GM19240 (cell line): ENCODE measurements around the gene EPHB3.

ENCODE experiments used
- DNase-seq: peaks from one replicate; pipeline ENCODE4 v3.0.0; 2011; ENCODE audit warnings: low spot score; ENCODE audit not compliant: insufficient read length

The EPHB3 gene

DNA sequence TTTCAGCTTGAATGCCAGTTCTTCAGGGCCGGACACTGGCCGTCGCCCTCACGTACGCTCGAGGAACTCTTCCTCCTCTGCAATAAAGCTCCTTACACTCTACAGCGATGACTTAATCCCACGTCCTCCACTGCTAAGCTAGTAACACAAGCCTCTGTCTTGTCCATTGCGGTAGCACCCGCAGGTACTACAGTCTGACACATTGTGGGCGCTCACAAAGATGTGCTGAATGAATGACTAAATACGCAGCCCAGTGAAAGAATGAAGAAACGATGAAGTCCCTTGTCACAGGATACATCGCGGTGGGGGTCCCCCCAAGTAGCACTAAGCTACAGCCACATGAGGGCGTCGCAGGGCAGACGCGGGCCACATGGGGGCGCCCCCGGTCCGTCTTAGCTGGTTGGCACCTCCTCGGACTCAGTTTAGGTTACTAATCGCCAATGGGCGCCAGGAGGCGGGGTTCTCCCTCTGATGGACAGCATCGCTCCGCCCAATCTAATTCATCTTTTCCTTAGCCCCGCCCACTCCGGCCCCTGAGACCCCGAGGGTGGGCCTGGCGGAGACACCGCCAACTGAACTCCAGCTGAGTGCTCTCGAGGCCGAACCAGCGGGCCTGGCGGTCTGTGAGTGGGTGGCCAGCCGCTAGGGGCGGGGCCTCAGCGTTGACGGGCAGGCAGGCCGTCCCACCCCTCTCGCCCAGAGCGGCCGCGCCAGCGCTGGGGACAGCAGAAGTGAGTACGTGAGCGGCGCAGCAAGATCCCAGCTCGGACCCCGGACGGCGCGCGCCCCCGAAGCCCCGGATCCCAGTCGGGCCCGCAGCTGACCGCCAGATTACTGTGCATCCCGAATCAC lies at the start of gene EPHB3:
Gene EPHB3 (plus strand): TSS at position 725 of the 852 bp plus-strand sequence. CDS start 451 bp downstream, outside the sequence.
- peak; percentile 97 for DNase-seq

DNA sequence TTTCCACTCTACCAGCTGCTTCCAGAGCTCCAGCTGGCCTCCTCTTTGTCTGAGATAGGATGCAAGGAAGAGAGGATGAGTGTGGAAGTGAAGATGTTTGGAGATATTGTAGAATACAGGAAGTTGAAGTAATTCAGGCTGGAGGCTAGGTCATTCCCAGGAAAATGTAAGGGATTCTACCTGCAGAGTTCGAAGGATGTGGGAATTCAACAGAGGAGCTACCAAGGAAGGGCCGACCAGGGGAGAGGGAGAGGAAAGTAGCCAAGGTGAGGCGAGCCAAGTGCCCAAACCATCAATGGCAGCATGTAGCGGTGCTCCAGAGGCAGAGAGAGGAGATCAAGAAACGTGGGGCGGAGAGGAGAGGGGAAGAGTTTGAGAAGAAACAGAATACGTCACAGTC lies 49.0 kb upstream of the EPHB3 start:
- DNase-seq = no peak

DNA sequence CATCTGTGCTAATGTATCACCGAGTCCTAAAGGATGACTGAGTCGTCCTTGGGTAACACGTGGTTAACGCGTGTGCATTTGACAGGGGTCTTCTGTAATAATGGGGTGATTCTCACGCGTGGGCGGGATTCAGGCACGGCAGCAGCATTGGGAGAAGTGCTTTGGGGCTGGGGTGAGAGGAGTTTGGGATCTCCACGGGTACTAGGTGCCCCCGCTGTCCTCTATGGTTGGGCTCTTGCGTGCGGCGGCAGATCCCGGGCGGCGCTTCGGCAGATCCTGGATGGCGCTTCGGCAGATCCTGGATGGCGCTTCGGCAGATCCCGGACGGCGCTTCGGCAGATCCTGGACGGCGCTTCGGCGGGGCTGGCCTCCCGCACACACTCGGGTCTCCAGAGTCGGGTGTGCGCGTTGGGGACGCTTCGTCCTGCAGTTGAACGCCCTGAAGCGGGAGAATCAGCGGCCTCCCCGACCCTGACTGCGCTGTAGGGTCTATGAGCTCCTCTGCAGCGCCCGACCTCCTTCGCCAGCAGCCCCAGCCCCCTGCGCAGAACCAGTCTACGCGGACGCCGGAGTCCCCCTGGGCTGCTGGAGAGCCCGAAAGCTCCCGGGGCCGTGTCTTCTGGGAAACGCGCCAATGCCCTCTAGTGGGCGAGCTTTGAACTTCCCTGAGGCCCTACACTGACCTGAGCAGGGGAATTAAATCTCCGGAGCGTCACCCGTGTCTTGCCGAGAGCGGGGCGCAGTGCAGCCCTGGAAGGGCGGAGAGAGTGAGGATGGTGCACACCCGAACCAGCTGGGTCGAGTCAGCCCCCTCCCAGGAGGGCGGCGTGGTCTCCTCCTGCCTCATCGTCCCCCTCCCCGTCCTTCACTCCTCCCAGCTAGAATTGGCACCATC lies 48.1 kb upstream of the EPHB3 start:
- DNase-seq = peak; percentile 84

DNA sequence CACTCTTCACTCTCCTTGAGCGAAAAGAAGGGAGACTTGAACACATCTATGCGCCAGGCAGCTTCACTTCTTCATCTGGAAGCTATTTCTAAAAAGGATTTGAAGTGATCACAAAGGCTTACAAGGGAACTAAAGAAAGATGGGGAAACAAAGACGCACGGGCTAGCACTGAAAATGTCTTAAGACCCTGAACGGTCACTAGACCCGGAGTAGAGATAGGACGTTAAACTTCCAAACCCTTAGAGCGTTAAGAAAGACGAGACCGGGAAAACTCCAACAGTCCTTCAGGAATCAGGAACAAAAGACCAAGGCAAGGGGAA lies 47.5 kb upstream of the EPHB3 start:
- no peak for DNase-seq

DNA sequence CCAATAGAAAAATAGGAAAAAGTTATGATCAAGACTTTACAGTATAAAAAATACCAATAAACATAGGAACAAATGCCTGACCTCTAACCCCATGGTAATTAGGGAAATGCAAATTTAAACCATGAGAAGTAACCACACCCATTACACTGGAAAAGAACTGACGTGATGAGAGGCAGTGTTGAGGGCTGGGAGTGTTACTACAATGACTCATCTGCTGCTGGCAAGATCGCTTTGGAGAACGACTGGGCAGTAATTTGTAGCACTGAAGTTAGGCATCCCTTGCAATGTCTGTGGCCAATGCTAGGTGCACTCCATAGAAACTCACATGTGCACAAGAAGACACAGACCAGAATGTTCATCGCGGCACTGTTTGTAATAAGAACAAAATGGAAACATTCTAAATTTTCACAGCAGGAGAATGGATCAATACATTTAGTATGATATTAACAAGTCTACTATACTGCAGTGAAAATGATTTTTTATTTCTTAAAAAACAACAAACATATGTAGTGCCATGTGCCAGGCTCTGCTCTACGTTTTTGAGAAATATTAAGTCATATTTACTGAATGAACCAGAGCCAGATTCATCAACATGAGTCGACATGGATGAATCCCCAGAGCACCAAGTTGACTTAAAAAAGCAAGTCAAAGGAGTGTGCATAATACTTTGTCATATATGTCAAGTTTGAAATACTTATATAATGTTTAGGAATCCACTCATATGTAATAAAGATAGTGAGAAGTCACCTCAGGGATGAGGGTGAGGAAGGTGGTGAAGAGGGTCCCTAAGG lies 37.6 kb upstream of the EPHB3 start:
- no peak for DNase-seq

DNA sequence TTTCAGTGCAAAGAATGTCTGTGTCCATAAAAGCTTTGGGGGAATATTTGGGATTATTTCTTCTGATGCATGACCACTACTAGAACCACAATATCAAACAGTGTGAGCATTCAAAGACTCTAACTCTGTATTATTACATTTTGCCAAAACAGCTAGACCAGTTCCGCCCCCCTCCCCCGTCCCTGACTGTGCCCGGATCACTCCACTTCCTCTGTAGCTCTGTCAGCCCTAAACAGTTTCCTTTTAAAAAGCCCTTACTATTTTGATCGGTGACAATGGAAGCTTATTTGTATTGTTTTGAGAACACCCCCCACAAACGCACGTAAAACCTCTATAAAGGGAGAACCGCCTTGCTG lies 36.6 kb upstream of the EPHB3 start:
- DNase-seq = no peak

DNA sequence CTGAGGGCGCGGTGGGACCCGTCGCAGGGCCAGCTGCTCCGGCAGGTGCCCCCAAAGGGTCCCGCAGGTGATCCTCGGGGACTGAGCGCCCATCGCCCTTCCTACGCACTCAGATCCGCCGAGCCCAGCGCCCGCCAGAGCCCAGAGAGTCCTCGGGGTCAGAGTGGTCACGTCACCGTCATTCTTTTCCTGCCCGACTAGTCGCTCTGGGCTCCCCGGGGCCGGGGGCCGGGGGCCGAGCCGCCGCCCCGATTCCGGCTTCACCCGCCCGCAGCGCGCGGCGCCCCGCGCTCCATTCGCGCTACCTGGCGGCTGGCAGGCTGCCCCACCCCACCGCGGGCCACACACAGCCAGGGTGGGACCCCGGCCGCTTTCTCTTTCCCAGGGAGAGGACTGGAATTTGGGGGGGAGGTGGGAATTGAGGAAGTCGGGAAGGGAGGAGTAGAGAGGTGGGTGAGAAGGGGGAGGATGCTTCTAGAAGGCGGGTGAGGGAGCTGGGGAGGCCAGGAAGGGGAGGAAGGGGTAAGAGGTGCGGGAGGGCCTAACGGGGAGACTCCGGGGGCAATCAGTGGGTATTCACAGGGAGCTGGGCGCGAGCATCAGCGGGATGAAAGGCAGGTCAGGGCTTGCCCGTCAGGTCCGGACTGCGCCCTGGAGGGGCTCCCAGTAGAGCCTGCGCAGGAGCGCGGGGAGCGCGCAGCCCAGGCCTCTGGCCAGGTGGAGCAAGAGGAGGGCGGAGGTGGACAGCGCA lies 36.1 kb upstream of the EPHB3 start:
- DNase-seq = no peak

DNA sequence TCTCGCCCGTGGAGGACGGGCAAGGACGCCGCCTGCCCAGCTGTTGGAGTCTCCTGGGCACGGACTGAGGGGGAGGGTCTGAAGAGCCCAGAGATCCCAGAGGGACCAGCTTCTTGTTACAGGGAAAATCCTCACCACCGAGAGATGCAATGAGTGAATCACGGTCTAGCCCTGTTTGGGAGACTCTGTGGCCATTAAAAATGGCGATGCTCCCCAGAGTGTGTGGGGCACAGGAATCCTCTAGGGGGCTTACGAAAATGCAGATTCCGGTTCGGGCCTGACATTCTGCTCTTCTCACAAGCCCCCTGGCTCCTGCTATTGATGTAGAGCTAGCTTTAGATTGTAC lies 35.5 kb upstream of the EPHB3 start:
- no peak for DNase-seq

DNA sequence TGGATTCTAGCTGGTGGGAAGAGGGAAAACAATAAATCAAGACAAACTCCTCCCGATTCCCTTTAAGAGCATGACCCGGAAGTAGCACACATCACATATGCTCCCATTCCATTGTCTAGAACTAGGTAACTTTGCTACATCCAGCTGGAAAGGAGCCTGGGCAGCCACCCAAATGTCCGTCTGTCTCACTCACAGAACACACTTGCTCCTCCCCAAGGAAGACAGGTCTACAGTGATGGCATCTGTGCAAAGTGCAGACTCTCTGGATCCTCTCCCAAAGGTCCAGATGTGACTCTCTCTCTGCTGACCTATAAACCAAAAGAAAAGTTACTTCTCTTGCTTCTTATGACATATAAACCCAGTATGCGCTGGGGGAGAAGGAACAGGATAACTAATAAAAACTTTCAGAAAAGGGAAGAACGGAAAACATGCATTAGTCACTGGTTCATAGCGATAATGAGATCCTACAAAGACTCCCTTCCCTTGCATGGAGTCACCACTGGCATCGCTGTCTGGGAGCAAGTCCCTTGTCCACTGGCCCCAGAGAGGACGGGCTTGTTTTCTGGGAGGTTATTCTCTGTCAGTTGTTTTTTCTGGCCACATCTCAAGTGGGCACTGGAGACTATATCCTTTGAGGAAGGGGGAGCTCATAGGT lies 29.8 kb upstream of the EPHB3 start:
- DNase-seq = no peak

DNA sequence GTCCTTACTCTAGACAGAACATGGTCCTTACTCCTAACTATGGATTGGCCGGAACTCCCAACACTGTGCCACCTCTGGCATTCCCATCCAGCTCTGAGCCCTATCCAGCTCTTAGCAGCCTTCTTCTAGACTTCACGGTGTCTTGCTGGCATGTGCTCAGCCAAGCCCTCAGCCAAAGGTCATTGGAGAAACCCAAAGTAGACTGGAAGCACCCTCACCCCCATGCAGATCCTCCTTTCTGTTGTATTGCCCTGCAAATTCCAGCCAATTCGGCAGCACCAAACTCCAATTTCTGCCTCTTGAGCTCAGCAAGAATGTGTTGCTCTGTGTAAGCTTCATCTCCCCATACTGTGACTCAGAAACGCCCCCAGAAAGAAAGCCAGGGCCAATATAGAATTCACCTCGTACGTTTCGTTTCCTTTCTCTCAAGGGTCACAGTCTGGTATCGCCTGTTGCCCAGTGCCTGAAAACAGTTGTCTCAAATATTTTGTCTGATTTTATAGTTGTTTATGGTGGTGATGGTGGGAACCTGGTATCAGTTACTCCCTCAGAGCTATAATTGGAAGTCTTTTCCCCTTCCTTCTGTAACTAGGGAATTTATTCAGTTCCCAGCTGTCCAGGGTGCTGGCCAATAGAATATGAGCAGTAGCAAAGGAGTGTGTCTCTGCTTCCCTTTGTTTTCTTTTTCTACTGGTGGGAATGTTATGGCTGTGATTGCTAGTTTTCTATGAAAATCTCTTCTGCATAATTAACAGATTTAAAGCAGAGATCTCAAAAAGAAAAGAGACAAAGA lies 28.4 kb upstream of the EPHB3 start:
- no peak for DNase-seq

DNA sequence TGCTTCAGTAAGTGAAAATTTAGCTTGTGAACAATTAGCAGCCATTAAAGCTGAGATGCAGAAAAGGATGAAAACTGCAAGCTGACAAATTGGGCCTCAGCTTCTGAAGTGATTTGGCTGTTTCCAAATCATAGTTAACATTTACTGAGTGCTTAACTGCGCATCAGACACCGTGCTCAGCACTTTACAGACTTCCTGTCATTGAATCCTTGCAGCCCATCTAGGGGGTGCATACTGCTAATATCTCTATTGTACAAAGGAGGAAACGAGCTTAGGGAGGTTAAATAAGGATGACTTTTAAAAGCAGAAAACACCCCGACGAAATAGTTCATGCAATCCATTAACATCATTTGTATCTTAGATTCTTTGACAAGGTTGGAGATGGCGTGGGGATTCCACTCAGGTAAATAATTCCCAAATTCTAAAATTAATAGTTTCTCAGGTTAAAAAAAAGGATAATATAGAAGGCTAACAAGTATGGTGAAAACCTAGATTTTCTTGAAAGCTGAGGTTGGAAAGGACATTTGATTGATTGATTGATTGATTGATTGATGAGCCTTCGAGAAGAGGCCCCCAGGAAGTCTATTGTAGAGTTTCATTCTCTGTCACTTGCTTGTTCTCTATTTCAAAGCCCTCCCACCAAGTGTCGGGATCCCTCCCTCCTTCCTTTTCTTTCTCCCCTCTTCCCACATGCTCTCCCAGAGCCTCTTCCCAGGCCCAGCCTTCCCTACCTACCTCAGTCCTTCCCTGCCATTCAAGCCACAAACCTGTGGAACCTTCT lies 23.5 kb upstream of the EPHB3 start:
- no peak for DNase-seq

DNA sequence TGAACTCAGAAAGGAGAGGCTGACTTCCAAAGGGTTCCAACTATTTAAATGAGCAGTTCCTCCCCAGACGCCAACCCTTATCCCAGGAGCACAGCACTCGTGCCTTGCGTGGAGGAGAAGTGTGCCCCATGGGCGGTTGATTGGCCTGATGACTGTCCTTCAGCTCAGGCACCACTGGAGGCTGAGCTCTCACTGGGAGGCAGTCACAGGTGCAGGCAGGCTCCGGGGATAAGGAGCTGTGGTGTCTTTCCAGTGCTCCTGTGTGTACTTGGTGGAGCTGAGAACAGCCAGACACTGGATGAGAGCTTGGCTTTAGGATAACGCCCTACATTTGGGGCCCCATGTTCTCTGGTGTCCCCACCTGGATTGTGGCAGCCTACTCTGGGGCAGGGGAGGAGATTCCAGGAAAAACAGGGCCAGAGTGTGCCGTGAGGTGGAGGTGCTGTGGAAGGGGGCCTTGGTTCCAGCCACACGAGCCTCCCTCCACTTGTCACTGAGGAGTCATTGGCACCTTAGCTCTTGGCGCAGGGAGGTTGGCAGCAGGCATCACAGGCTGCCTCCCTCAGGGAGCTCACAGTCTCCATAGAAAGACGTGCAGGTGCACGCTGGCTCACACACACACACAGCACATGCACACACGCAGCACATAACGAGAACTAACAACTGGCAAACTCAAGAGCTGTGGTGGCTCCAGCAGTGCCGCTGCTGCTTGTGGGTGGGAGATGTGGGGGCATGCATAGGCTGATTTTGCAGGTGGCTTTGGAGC lies 22.7 kb upstream of the EPHB3 start:
- no peak for DNase-seq

DNA sequence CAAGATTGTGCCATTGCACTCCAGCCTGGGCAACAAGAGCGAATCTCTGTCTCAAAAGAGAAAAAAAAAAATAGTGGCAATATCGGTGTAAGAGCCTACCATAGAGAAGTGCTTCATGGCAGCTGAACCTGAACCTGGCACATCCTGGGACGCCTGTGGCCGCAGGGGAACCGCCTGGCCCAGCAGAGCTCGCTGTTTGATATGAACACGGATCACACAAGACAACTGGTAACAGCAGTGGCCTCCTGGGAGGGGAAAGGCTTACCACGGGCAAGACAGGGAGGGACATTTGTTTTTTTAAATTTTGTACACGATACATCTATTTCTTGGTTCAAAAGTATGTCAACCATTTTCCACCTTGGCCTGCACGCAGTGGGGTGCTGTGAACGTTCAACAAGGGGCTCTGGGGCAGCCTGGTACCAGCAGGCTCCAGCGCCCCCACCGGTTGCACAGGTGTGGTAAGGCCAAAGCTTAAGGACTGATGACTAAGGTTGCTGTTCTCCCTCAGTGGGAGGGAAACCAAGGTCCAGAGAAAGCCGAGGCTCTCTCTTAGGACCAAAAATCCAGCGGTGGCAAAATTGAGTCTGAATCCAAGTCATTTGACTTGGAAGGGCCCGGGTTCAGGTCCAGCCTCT lies 21.7 kb upstream of the EPHB3 start:
- no peak for DNase-seq

DNA sequence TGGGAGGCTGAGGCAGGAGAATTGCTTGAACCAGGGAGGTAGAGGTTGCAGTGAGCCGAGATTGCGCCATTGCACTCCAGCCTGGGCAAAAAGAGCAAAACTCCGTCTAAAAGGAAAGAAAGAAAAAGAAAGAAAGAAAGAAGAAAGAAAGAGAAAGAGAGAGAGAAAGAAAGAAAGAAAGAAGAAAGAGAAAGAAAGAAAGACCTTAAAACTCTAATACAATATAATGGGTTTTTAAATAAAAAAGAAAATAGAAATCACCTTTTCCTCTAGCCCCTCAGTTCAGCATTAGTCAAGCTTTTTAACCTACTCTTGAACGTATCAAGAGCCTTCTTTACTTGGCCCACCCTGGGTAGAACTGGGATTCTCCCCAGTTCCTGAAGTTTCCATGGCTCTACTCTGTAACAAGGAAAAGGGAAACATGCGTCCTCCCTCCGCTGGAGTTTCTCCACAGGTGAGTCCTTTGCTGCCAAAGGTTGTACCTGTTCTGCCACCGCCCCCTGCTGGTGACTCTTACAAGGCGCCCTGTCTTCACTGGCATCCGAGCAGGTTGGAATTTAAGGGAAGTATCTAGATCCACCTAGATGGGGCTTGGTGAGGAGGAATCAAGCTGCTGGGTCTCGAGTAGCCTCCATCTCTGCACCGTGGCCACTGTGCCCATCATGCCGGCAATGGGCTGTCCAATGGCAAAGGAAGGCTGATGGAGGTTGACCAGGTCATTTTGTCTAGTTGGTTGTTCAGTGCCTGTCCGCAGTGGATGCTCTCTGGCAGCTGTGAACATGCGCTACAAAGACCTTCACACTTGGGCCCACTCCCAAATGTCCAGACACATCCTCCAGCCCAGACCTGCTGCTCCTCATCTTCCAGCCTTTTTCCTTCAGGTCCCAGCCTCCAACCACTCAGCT lies 20.6 kb upstream of the EPHB3 start:
- no peak for DNase-seq

DNA sequence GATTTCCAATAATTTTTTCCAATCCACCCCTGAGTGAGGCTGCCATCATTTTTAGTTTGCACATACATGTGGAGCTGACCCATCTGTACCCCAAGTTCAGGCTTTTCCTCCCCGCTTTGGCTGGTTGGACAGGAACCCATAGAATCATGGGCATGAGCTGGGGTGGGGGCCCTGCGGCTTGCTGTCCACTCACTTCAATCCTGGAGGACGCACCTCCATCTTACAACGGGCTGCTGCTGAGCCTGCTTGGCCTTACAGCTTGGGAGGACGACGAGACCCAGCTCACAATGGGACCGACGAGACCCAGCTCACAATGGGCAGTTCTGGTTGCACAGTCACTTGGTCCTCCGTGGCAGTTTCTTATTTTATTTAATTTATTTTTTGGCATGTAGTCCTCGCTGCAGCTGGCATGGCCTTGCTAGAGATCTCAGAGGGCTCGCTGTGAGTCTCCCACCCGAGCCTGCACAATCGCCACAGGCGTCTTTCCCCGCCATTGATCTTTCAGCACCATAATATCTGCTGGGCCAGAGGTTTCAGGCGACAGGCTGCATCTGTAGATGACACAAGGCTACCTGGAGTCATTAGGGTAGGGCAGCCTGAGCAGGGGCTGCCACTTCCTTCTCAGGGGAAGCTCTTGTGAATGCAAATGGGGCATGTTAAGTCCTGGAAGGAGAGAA lies 19.6 kb upstream of the EPHB3 start:
- DNase-seq = no peak

DNA sequence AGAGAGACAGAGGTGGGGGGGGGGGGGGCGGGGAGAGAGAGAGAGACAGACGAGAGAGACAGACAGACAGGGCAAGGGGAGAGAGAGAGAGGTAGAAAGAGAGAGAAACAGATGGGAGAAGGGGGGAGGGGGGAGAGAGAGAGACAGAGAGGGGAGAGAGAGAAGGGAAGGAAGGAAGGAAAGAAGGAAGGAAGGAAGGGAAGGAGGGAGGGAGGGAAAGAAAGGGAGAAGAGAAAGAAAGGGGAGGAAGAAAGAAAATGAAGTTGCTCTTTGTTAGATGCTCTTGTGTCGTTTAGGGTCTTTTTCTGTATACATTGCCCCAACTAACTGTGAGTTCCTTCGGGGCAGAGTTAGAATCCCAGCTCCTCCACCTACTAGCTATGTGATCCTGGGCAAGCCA lies 19.0 kb upstream of the EPHB3 start:
- no peak for DNase-seq
